Sigmoid colon (tissue), 7 donors: Measurements from ENCODE around the gene RALA. TPM values are rescaled to one million over a fixed set of nuclear protein-coding genes. Genes with fewer than 3 reads are reported as not detected.

ENCODE experiments used
- DNase-seq: peaks from one replicate; pipeline ENCODE4 v3.0.0-alpha.2; 2019
- H3K27ac ChIP-seq, 4 donors: fragments of 200-600 bp; sonication (generic); one replicate each; pipeline ENCODE4 v1.5.1; 2016 to 2019; ENCODE audit warnings: mild to moderate bottlenecking in 1 of 4
- H3K27me3 ChIP-seq, 3 donors: fragments of 200-600 bp; sonication (generic); one replicate each; pipeline ENCODE4 v1.5.1; 2019; ENCODE audit warnings: mild to moderate bottlenecking in 1 of 3
- H3K36me3 ChIP-seq, 4 donors: fragments of 200-600 bp; sonication (generic); one replicate each; pipeline ENCODE4 v1.5.1; 2016 to 2019
- H3K4me1 ChIP-seq, 4 donors: fragments of 200-600 bp; sonication (generic); one replicate each; pipeline ENCODE4 v1.5.1; 2017 to 2019
- H3K4me3 ChIP-seq, 4 donors: fragments of 200-600 bp; sonication (generic); one replicate each; pipeline ENCODE4 v1.5.1; 2017 to 2019; ENCODE audit warnings: mild to moderate bottlenecking in 2 of 4, moderate library complexity in 1 of 4
- H3K9me3 ChIP-seq, 4 donors: fragments of 200-600 bp in 3 of 4; sonication (generic) in 3 of 4; one replicate each; pipeline versions ENCODE4 v1.5.1 to v1.6.1; 2013 to 2019
- CTCF ChIP-seq, 4 experiments: fragments of 450-650 bp in 3 of 4; fragments of 200-600 bp in 1 of 4; IDR thresholded peaks; one replicate each; pipeline ENCODE4 v1.5.1; 2016 to 2019; ENCODE audit warnings: antibody characterized with exemption in 4 of 4, mild to moderate bottlenecking in 3 of 4, moderate library complexity in 2 of 4
- EP300 ChIP-seq, 4 donors: sonication (generic); formaldehyde crosslinking; IDR thresholded peaks; one replicate each; pipeline ENCODE4 v1.6.1; 2017; ENCODE audit warnings: antibody characterized with exemption in 4 of 4
- POLR2A ChIP-seq, 2 donors: fragments of 450-650 bp; IDR thresholded peaks; one replicate each; pipeline ENCODE4 v1.6.1; 2016; ENCODE audit warnings: antibody characterized with exemption in 2 of 2, mild to moderate bottlenecking in 2 of 2, moderate library complexity in 2 of 2
- POLR2AphosphoS5 ChIP-seq, 4 donors: sonication (generic); formaldehyde crosslinking; IDR thresholded peaks; one replicate each; pipeline ENCODE4 v1.6.1; 2017; ENCODE audit warnings: antibody characterized with exemption in 4 of 4
- WGBS, 2 donors: extraction: QIAGEN DNeasy Blood & Tissue Kit; methylation state at CpG; one replicate each; pipeline ENCODE4 v1.1.7; 2013; 5-methylcytosine and 5-hydroxymethylcytosine counted together
- intact Hi-C: fragments of 100-400 bp; cut with DNase I; formaldehyde crosslinking; loops from one replicate; pipeline ENCODE4 v1.15.1; 2023
- polyA plus RNA-seq, 3 donors: library from polyadenylated mRNA; stranded (reverse); fragments of 200-250 nt; gene quantifications; one replicate each; pipeline ENCODE4 v1.2.3, GENCODE V29; 2013
- total RNA-seq, 4 donors: library from RNA; depleted of rRNA; stranded (reverse); fragments of >200 nt; gene quantifications; one replicate each; pipeline ENCODE4 v1.1.0, GENCODE V29; 2016
- donor health status: healthy with polysubstance abuse.
- donor health status: Bipolar disorder and iron deficiency.
- donor health status: healthy.

Gene RALA
- total and polyA plus RNA-seq, 7 donors = 11.5 to 68.0 (median 19.6) TPM

- Histone ChIP-seq H3K4me3 (no peak overlapping the region), H3K27me3 (no peaks in the 10 kb centered on the region), H3K27ac (no peak overlapping the region), H3K36me3 (no peaks in the 10 kb centered on the region), H3K4me1 (peaks cover 0 to 16% (median 6%) of the 10 kb centered on the region in 4 donors), H3K9me3 (no peaks in the 10 kb centered on the region)
- no peak for TF ChIP-seq EP300 (IDR thresholded peaks at IDR 0.05)
- TF ChIP-seq POLR2A (IDR thresholded peaks at IDR 0.05) = no peak
- no peak for TF ChIP-seq CTCF (IDR thresholded peaks at IDR 0.05)
- no peak for TF ChIP-seq POLR2AphosphoS5 (IDR thresholded peaks at IDR 0.05)
- DNase-seq = no peak
- intact Hi-C loops = no loop called here
Observed at GRCh38 chr7:39642896-39643295, 19.5 kb downstream of the RALA start.

- no peaks in the 10 kb centered on the region for H3K27me3 ChIP-seq
- H3K9me3 ChIP-seq = no peaks in the 10 kb centered on the region
- H3K4me1 ChIP-seq = peaks cover 0 to 17% (median 6%) of the 10 kb centered on the region in 4 donors
- H3K4me3 ChIP-seq = no peak overlapping the region
- intact Hi-C loops = no loop called here
- TF ChIP-seq POLR2AphosphoS5 (IDR thresholded peaks at IDR 0.05) (no peak), EP300 (IDR thresholded peaks at IDR 0.05) (no peak), POLR2A (IDR thresholded peaks at IDR 0.05) (no peak), CTCF (IDR thresholded peaks at IDR 0.05) (no peak)
- no peak overlapping the region for H3K27ac ChIP-seq
- WGBS, 2 donors = 80 to 88% methylated on average over 1 of the region's 1 CpG
- H3K36me3 ChIP-seq = no peaks in the 10 kb centered on the region
- no peak for DNase-seq
Observed at GRCh38 chr7:39644170-39644569, 20.8 kb downstream of the RALA start.

DNA sequence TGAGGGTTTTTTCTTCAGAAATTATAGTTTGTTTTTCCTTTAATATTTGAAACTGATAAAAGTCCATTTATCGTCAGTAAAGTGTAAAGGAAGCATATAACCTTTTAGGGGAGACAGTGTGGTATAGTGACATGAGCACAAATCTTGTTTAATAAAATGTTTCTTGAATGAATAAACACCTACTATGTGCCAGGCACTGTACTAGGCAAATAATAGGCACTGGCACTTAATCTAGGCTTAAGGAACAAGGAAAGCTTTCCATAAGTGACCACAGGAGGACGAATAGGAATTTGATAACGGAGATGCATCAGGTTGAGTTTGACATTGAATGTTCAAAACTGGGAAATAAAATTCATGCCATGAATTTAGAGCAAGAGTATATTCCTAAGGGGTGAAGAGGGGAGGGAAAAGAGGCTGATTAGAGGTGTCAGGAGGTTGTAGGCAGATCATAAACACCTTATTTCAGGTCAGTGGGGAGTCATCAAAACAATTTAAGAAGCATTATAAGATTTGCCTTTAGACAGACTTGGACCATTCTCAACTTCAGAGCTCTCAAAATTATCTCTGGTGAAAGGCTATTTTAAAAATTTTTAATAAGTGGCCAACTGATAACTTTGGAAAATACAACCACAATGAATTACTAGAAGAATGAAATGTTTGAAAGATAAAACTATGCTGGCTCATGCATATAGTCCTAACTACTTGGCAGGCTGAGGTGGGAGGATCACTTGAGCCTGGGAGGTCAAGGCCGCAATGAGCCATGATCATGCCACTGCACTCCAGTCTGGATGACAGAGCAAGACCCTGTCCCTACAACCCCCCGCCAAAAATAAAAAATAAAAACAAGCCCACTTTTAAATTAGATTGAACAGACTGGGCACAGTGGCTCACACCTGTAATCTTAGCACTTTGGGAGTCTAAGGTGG, 22.4 kb downstream of the RALA start:
- no peak for DNase-seq
- H3K4me3 ChIP-seq = no peak overlapping the region
- 94 to 98% methylated on average over 5 of the region's 5 CpGs for WGBS, 2 donors
- H3K4me1 ChIP-seq = peaks cover 0 to 24% (median 13%) of the 10 kb centered on the region in 4 donors
- TF ChIP-seq POLR2AphosphoS5 (IDR thresholded peaks at IDR 0.05) = no peak
- TF ChIP-seq EP300 (IDR thresholded peaks at IDR 0.05) = no peak
- no peak for TF ChIP-seq POLR2A (IDR thresholded peaks at IDR 0.05)
- TF ChIP-seq CTCF (IDR thresholded peaks at IDR 0.05) = no peak
- no peak overlapping the region for H3K27ac ChIP-seq
- H3K27me3 ChIP-seq = no peaks in the 10 kb centered on the region
- intact Hi-C loops = no loop called here
- H3K36me3 ChIP-seq = no peaks in the 10 kb centered on the region
- H3K9me3 ChIP-seq = no peaks in the 10 kb centered on the region

DNA sequence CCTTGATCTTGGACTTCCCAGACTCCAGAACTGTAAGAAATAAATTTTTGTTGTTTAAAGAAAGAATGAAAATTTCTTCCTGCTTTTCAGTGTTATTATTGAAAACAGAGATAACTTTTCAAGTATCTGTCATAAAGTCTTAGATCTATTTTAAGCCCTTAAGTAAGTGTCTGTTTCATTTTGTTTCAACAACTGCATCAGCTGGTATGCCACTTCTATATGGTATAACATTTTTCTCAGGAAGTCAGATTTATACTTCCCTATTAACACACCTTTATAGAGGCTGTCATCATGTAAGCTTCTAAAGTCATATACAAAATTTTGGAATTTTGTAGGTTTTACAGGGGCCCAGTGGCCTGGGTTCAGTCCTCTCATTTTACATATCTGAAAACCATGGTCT, 24.4 kb downstream of the RALA start:
- intact Hi-C loops = no loop called here
- H3K9me3 ChIP-seq = no peaks in the 10 kb centered on the region
- TF ChIP-seq CTCF (IDR thresholded peaks at IDR 0.05) = no peak
- TF ChIP-seq EP300 (IDR thresholded peaks at IDR 0.05) = no peak
- no peak for TF ChIP-seq POLR2AphosphoS5 (IDR thresholded peaks at IDR 0.05)
- TF ChIP-seq POLR2A (IDR thresholded peaks at IDR 0.05) = no peak
- no peak for DNase-seq
- no peak overlapping the region for H3K27ac ChIP-seq
- peaks cover 0 to 22% (median 15%) of the 10 kb centered on the region in 4 donors for H3K4me1 ChIP-seq
- H3K4me3 ChIP-seq = no peak overlapping the region
- no peaks in the 10 kb centered on the region for H3K27me3 ChIP-seq
- no peaks in the 10 kb centered on the region for H3K36me3 ChIP-seq
